Myocyte (in vitro differentiated cells): ENCODE results near the gene NPIPA5. TPM values are rescaled to one million over a fixed set of nuclear protein-coding genes. Genes with fewer than 3 reads are reported as not detected.
"Not testable (repeated sequence)": the region's sequence is repeated elsewhere in the genome, so short reads cannot be mapped to it uniquely, and the experiment has no call there.

Source experiments
- DNase-seq: peaks from one replicate; pipeline ENCODE4 v3.0.0-alpha.2; 2012; ENCODE audit warnings: low read depth
- polyA plus RNA-seq: library from polyadenylated mRNA; unstranded; fragments of >200 nt; gene quantifications from one replicate; pipeline ENCODE4 v1.2.1, GENCODE V29; 2012; ENCODE audit warnings: missing spikeins
- total RNA-seq: library from RNA; depleted of rRNA; stranded (reverse); fragments of >200 nt; gene quantifications from 2 replicates; pipeline ENCODE4 v1.2.3, GENCODE V29; 2014

NPIPA5 gene
- 4.7 and 5.3 TPM in 2 replicates for total RNA-seq
- polyA plus RNA-seq: 27.0 TPM

GRCh38 chr16:15378194-15378593, at the start of gene NPIPA5:
NPIPA5 (minus strand) TSS chr16:15378294; CDS start chr16:15378294, 0 bp downstream.
- not testable (repeated sequence) for DNase-seq

GRCh38 chr16:15427648-15428239, 49.6 kb upstream of the NPIPA5 start:
- DNase-seq: peak; percentile 76

- DNase-seq: no peak
These were observed 48.7 kb upstream of the NPIPA5 start for GRCh38 chr16:15426796-15427195.

- no peak for DNase-seq
These were observed 47.8 kb upstream of the NPIPA5 start for GRCh38 chr16:15425861-15426260.

GRCh38 chr16:15422222-15422621, 44.1 kb upstream of the NPIPA5 start:
- DNase-seq: no peak

GRCh38 chr16:15421696-15422095, 43.6 kb upstream of the NPIPA5 start:
- not testable (repeated sequence) for DNase-seq

GRCh38 chr16:15418206-15418605, 40.1 kb upstream of the NPIPA5 start:
- DNase-seq: no peak

- DNase-seq: no peak
These were observed 39.1 kb upstream of the NPIPA5 start for GRCh38 chr16:15417197-15417596.

- no peak for DNase-seq
These were observed 37.5 kb upstream of the NPIPA5 start for GRCh38 chr16:15415511-15415985.

GRCh38 chr16:15409476-15409875, 31.4 kb upstream of the NPIPA5 start:
- not testable (repeated sequence) for DNase-seq

GRCh38 chr16:15407756-15408155, 29.7 kb upstream of the NPIPA5 start:
- DNase-seq: not testable (repeated sequence)

- no peak for DNase-seq
These were observed 26.7 kb upstream of the NPIPA5 start for GRCh38 chr16:15404792-15405191.

GRCh38 chr16:15404091-15404490, 26.0 kb upstream of the NPIPA5 start:
- DNase-seq: not testable (repeated sequence)

GRCh38 chr16:15403392-15403995, 25.4 kb upstream of the NPIPA5 start:
- no peak for DNase-seq

GRCh38 chr16:15401972-15402371, 23.9 kb upstream of the NPIPA5 start:
- DNase-seq: no peak

GRCh38 chr16:15400314-15400713, 22.2 kb upstream of the NPIPA5 start:
- DNase-seq: not testable (repeated sequence)

- DNase-seq: no peak
These were observed 21.2 kb upstream of the NPIPA5 start for GRCh38 chr16:15399317-15399716.

- no peak for DNase-seq
These were observed 20.7 kb upstream of the NPIPA5 start for GRCh38 chr16:15398618-15399316.

GRCh38 chr16:15396948-15397594, 19.0 kb upstream of the NPIPA5 start:
- DNase-seq: no peak

GRCh38 chr16:15396509-15396829, 18.4 kb upstream of the NPIPA5 start:
- DNase-seq: not testable (repeated sequence)

GRCh38 chr16:15395631-15396508, 17.8 kb upstream of the NPIPA5 start, which contains the start of gene MPV17L:
MPV17L (plus strand) TSS chr16:15395754; CDS start chr16:15395898, 144 bp downstream.
- DNase-seq: not testable (repeated sequence)
